Activated CD4-positive, alpha-beta T cell treated with anti-CD3 and anti-CD28 coated beads, Interleukin-2, amount 10 ng/mL, durations not matched to agents 7 days and 5 days (primary cell): ENCODE data around the gene MRGPRG. TPM values are rescaled to one million over a fixed set of nuclear protein-coding genes. Genes with fewer than 3 reads are reported as not detected.

Experiments used
- CTCF ChIA-PET: fragments of 350-600 bp; sonication (Branson Sonifier 250); formaldehyde crosslinking; loops from one replicate; lab custom pipeline; 2021; ENCODE audit warnings: antibody characterized with exemption; lab: Charles Lee
- POLR2A ChIA-PET: fragments of 350-600 bp; sonication (Branson Sonifier 250); formaldehyde crosslinking; loops from one replicate; lab custom pipeline; 2021; ENCODE audit warnings: antibody characterized with exemption; lab: Charles Lee
- DNase-seq: peaks from one replicate; pipeline ENCODE4 v3.0.0-alpha.2; 2020
- H3K27ac Mint-ChIP-seq: one replicate; pipeline ENCODE4 v1.8.0; 2021; ENCODE audit warnings: mild to moderate bottlenecking, moderate library complexity, mixed read lengths
- H3K27me3 Mint-ChIP-seq: one replicate; pipeline ENCODE4 v1.8.0; 2021; ENCODE audit warnings: mixed read lengths
- H3K36me3 Mint-ChIP-seq: one replicate; pipeline ENCODE4 v1.8.0; 2021; ENCODE audit warnings: low read depth, mixed read lengths
- H3K4me1 Mint-ChIP-seq: one replicate; pipeline ENCODE4 v1.8.0; 2021; ENCODE audit warnings: mixed read lengths
- H3K4me3 Mint-ChIP-seq: one replicate; pipeline ENCODE4 v1.8.0; 2021; ENCODE audit warnings: mild to moderate bottlenecking, moderate library complexity, mixed read lengths
- H3K9me3 Mint-ChIP-seq: one replicate; pipeline ENCODE4 v1.8.0; 2021; ENCODE audit warnings: mixed read lengths
- total RNA-seq, 2 experiments: library from RNA; stranded (reverse); gene quantifications; one replicate each; pipeline ENCODE4 v1.2.3, GENCODE V29; 2021

Gene MRGPRG
- total RNA-seq, 2 experiments from 2014 or later, result not detected

- H3K4me1 Mint-ChIP-seq, result no peaks in the 10 kb centered on the region
- no peak overlapping the region for H3K27ac Mint-ChIP-seq
- H3K4me3 Mint-ChIP-seq, result no peak overlapping the region
- H3K36me3 Mint-ChIP-seq, result no peaks in the 10 kb centered on the region
- H3K27me3 Mint-ChIP-seq, result peaks cover 8% of the 10 kb centered on the region
- no peaks in the 10 kb centered on the region for H3K9me3 Mint-ChIP-seq
- DNase-seq, result no peak
- ChIA-PET POLR2A (no interaction called here), CTCF (no interaction called here)
These were observed 17.5 kb downstream of the MRGPRG start for GRCh38 chr11:3201112-3201581.

GRCh38 chr11:3200388-3201111 is 18.1 kb downstream of the MRGPRG start:
- Mint-ChIP-seq H3K4me3 (no peak overlapping the region), H3K9me3 (no peaks in the 10 kb centered on the region), H3K36me3 (no peaks in the 10 kb centered on the region), H3K4me1 (no peaks in the 10 kb centered on the region), H3K27ac (no peak overlapping the region), H3K27me3 (peaks cover 8% of the 10 kb centered on the region)
- POLR2A ChIA-PET, result no interaction called here
- no peak for DNase-seq
- CTCF ChIA-PET, result no interaction called here

DNA sequence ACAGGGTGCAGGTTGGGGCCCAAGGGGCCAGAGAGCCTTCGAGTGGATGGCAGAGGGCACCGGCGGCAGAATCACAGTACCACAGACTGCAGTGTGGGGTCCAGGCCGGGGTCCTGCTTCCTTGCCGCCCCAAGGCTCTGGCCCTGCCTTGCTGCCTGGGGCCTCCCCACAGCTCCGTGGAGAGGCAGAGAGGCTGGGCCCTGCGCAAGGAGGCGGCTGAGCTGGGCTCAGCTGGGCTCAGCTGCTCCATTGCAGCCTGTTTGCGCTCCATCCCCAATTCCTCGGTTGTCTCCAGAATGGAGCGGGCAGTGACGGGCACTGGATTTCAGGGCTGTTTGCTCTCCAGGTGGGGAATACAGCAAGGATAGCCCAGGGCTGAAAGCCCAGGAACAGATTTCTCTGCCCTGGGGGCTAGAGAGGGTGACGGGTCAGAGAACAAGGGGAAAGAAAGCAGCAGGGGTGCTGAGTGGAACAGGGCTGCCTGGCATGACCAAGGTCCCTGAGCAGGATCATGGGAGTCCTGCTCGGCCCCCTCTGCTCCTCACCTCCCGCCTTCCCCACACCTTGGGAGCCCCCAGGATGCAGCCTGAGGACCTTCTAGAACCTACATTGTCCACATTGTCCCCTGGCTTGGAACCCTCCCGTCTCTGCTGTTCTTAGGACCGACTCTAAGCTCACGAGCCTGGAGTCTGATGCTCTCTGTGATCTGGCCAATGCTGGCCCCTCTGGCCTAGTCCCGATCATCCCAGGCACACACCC is 18.9 kb downstream of the MRGPRG start:
- POLR2A ChIA-PET, result no interaction called here
- Mint-ChIP-seq H3K4me1 (no peaks in the 10 kb centered on the region), H3K4me3 (no peak overlapping the region), H3K27me3 (peaks cover 8% of the 10 kb centered on the region), H3K36me3 (no peaks in the 10 kb centered on the region), H3K9me3 (no peaks in the 10 kb centered on the region), H3K27ac (no peak overlapping the region)
- DNase-seq, result no peak
- CTCF ChIA-PET, result no interaction called here

GRCh38 chr11:3198815-3199214 is 19.8 kb downstream of the MRGPRG start:
- Mint-ChIP-seq H3K27ac (no peak overlapping the region), H3K27me3 (peaks cover 8% of the 10 kb centered on the region), H3K4me1 (no peaks in the 10 kb centered on the region), H3K9me3 (no peaks in the 10 kb centered on the region), H3K36me3 (no peaks in the 10 kb centered on the region), H3K4me3 (no peak overlapping the region)
- ChIA-PET CTCF (no interaction called here), POLR2A (no interaction called here)
- no peak for DNase-seq

DNA sequence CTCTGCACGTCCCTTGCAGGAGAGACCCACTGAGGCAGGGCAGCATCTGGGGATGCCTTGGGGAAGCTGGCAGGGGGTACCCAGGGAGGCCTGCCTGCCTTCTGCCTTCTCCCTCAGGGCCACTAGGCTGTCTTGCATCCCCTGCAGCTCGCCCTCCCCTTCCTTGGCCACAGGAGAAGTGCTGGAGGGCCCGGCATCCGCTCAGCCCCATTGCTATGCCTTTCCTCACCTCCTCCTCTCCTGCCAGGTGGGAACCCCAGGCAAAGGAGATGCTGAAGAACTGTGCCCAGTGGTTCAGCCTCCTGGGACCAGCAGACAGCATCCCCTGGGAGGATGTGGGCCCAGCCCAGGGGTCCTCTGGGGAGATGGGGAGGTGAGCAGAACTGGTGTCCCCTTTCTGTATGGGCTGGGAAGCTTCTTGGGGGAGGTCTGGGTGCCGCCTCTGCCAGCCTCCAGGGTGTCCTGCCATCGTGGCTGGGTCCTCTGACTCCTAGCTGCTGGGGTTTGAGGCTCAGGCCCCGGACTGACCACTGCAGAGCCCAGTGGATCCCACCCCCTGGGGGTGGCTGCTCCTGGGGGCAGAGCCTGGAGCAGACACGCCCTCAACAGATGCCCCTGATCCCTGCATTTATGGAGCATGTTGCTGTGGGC is 20.6 kb downstream of the MRGPRG start:
- no peak for DNase-seq
- ChIA-PET POLR2A (no interaction called here), CTCF (no interaction called here)
- Mint-ChIP-seq H3K27me3 (peaks cover 6% of the 10 kb centered on the region), H3K9me3 (no peaks in the 10 kb centered on the region), H3K4me3 (no peak overlapping the region), H3K27ac (no peak overlapping the region), H3K4me1 (no peaks in the 10 kb centered on the region), H3K36me3 (no peaks in the 10 kb centered on the region)

DNA sequence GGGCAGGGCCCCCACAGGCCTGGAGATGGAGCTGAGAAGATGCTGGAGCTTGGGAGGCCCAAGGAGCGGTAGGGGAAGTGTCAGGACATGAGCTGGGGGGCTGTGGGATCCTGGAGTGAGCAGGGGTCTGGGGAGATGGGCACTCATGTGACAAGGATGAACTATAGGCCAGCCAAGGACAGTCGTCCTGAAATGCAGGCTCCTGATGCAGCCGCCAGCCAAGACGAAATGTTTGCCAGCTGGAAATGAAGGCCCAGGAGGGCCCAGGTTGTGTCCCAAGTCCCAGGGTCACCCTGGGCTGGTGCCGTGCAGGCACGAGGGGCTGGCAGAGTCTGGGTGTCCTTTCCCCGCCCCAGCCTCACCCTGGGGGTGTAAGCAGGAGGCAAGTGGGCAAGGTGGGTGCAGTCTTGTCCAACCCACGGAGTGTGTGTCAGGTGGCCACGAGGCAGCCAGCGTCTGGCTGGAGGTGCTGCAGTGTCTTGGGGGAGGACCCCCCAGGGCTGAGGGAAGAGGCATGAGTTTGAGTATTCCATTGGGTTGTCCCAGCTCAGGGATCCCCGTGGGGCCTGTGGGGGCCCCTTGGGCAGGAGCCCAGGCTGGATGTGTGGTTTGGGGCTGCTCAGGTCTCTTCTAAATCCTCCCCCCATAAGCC is 21.4 kb downstream of the MRGPRG start:
- Mint-ChIP-seq H3K4me1 (no peaks in the 10 kb centered on the region), H3K27me3 (no peaks in the 10 kb centered on the region), H3K27ac (no peak overlapping the region), H3K36me3 (no peaks in the 10 kb centered on the region), H3K4me3 (no peak overlapping the region), H3K9me3 (no peaks in the 10 kb centered on the region)
- DNase-seq, result no peak
- ChIA-PET CTCF (no interaction called here), POLR2A (no interaction called here)

DNA sequence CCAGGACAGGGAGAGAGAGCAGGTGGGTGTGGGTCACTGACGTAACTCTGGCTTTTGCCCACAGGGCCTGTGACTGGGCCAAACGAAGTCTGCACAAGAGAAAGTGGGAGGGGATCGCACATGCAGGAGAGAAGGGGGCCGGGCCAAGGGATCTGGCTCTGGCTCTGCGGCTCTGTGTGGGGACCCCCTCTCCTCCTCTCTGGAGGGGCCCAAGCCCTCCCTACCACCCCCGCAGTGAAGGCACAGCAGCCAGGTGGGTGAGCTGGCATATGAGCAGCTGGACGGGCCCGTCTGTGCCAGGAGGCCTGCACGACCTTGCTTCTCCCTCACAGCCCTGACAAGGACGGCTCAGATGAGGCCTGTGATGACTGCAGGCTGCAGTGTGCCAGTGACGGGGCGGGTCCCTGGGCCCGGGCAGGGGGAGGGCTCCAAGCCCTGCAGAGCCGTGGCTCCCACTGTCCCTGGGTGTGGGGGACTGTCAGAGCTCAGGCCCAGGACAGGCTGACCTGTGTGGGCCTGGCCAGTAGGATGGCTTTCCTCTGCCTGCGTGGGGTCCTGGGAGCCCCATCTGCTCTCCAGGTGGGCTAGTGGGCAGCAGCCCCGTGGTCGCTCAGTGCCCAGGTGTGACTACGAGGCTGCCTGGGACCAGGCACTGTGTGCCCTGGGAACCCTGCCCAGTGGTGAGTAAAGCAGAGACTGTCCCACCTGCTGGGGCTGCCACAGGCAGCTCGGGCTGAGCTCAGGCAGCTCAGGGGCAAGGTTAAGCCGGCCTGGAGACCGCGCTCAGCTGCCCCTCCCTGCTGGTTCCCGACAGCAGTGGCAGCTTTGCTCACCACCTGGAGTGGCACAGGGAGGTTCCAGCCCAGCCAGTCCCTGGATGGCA is 22.2 kb downstream of the MRGPRG start:
- H3K27me3 Mint-ChIP-seq, result no peaks in the 10 kb centered on the region
- no peaks in the 10 kb centered on the region for H3K36me3 Mint-ChIP-seq
- H3K4me3 Mint-ChIP-seq, result no peak overlapping the region
- H3K27ac Mint-ChIP-seq, result no peak overlapping the region
- ChIA-PET CTCF (no interaction called here), POLR2A (no interaction called here)
- no peaks in the 10 kb centered on the region for H3K9me3 Mint-ChIP-seq
- H3K4me1 Mint-ChIP-seq, result no peaks in the 10 kb centered on the region
- no peak for DNase-seq

DNA sequence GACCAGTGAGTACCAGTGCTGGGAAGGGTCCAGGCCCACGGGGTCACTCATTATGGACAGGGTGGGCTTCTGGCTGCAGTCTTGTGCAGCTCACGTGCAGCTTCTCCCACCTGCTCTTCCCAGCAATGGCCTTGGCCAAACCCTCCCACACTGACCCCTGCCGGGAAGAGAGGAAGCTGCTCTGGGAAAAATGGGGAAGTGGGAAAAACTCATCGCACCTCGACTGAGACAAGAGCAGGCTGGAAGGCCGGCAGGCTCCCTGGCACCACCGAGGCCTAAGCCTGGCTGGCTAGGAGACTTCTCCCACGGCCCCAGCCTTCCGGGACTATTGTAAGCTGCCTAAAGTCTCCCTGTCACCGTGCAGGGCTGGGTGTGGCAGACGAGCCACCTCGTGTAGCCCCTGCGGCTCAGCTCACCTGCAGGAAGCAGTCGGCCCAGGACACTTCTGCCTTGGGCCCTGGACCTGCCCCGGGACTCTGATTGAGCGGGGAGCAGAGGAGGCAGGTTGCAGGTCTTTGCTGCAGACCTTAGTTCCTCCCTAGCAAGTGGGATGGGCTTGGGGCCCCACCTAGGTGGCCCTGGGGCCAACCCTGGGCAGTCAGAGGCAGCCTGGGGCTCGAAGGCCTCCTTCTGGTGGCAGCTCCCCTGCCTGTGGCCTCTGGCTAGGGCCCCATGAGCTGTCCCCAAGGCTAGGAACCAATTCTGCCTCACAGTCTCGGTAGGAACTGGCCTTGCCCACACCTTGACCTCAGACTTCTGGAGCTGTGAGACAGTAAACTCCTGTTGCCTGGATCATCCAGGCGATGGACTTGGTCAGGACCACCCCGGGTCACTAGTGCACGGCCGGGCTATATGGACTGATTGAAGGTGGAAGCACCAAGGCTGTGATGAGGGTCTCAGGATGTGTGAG is 23.1 kb downstream of the MRGPRG start:
- no peak overlapping the region for H3K4me3 Mint-ChIP-seq
- ChIA-PET CTCF (no interaction called here), POLR2A (no interaction called here)

DNA sequence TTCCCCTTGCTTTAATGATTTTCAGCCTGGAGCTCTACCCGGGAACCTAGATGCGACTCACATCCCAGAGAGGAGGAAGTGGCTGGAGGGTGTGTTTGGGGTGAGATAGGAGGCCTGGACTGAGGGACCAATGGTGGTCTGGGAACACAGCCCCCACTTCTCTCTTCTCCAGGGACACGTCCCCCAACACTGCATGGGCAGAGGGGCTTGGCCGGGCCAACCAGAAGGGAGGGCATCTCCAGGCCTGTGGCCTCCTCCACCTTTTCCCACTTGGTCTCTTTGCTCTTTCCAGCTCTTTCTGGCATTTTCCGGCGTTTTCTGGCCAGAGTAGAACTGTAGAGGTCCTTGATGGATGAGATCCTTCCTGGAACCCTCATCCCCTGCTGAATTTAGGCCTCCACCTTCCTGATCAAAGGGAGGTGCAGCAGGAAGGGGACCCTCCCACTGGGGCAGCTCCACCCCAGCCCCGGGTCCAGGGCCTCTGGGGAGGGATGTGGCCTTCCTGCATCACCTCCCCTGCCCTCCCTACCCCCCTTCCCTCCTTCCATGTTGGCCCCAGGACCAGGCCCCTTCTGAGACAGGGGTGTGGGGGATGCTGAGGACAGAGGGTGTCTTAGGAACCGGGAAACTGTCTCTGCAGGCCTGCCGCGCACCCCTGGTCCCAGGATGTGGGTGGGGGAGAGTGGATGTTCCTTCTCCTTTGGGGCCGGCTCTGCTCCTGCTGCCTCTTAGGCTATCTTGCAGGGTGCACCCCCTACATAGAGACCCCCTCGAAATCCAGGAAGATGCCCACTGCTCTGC is 24.4 kb downstream of the MRGPRG start:
- Mint-ChIP-seq H3K27me3 (no peaks in the 10 kb centered on the region), H3K9me3 (no peaks in the 10 kb centered on the region), H3K4me1 (no peaks in the 10 kb centered on the region), H3K36me3 (no peaks in the 10 kb centered on the region), H3K27ac (no peak overlapping the region), H3K4me3 (no peak overlapping the region)
- POLR2A ChIA-PET, result no interaction called here
- CTCF ChIA-PET, result no interaction called here
- DNase-seq, result no peak

More for the DNA sequence above, 23.1 kb downstream of the MRGPRG start:
- no peaks in the 10 kb centered on the region for H3K36me3 Mint-ChIP-seq
- no peaks in the 10 kb centered on the region for H3K9me3 Mint-ChIP-seq
- H3K27me3 Mint-ChIP-seq, result no peaks in the 10 kb centered on the region
- DNase-seq, result no peak
- H3K27ac Mint-ChIP-seq, result no peak overlapping the region
- no peaks in the 10 kb centered on the region for H3K4me1 Mint-ChIP-seq

- DNase-seq, result no peak
- Mint-ChIP-seq H3K27ac (no peak overlapping the region), H3K36me3 (no peaks in the 10 kb centered on the region), H3K4me3 (no peak overlapping the region), H3K27me3 (no peaks in the 10 kb centered on the region), H3K4me1 (no peaks in the 10 kb centered on the region), H3K9me3 (no peaks in the 10 kb centered on the region)
- CTCF ChIA-PET, result interaction anchor here (1.6 kb wide), 1 partner anchor 12 kb away, joined by 3 read pairs; no protein-coding TSS in a partner anchor
- POLR2A ChIA-PET, result no interaction called here
These were observed 25.1 kb downstream of the MRGPRG start for GRCh38 chr11:3193373-3194015.
